ENCODE results near the gene SLC6A8. TPM values are rescaled to one million over a fixed set of nuclear protein-coding genes. Genes with fewer than 3 reads are reported as not detected.
A peak's percentile ranks its signal among the peaks of the same experiment; 100 is the strongest.

SLC6A8 gene
- total and polyA plus RNA-seq, 11 donors = 113 to 241 (median 179) TPM

DNA sequence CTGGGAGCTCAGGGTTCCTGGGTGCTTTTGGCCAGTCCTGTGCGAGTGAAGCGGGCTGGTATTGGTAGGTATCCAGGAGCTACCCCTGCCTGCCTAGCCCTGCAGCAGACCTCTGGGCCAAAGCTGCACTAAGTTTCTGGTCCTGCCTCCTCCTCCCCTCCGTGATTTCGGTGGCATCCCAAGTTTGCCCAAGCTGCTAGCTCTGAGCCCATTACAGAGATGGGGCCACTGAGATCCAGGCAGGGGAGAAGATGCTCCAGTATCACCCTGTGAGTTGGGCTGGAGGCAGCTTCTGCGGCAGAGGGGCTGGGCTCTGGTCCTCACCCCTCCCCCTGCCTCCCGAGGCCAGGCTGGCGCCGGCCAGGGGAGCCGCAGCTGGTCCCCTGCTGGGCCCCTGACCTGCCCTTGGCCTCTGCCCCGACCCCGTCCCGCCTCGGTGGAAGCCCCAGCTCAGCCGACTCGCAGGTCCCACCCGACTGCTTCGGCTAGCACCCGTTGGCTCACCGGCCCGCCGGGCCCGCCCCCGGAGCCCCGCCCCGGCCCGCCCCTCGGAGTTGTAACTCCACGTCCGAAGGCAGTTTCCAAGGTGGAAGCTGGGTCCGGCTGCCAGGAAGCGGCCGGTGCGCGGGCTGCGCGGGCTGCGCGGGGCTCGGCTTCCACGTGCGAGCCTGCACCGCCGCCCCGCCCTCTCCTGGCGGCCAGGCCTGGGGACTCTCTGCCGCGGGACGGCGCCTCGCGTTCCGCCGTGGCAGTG lies 40.9 kb upstream of the SLC6A8 start, which contains the start of gene DUSP9:
TSS of gene DUSP9 (plus strand) at position 584 of the 754 bp plus-strand sequence. CDS start 751 bp downstream, outside the sequence.
- ATAC-seq = peak in 1 of 4 donors; percentile 40
- H3K27me3 ChIP-seq = peaks cover 3 to 73% (median 32%) of the 10 kb centered on the region in 9 donors
- no peaks in the 10 kb centered on the region for H3K36me3 ChIP-seq
- no peaks in the 10 kb centered on the region for H3K9me3 ChIP-seq
- no peak within 1 kb of the TSS for H3K27ac ChIP-seq
- intact Hi-C loops (cut with DNase I) = loop anchor here in 5 of 10 donors (5.0 kb wide), 3 partner anchors 34 to 94 kb away; no protein-coding TSS in a partner anchor
- H3K4me3 ChIP-seq = peak within 1 kb of the TSS in 6 of 12 donors; percentile 7 to 30 (median 21)
- 4 to 48% (median 24%) methylated on average over 29 to 53 of the region's 53 CpGs for WGBS, 4 donors
- peaks cover 0 to 37% (median 0%) of the 10 kb centered on the region in 12 donors for H3K4me1 ChIP-seq
- no peak for TF ChIP-seq POLR2A (IDR thresholded peaks at IDR 0.05)
- TF ChIP-seq, protein P1, sequence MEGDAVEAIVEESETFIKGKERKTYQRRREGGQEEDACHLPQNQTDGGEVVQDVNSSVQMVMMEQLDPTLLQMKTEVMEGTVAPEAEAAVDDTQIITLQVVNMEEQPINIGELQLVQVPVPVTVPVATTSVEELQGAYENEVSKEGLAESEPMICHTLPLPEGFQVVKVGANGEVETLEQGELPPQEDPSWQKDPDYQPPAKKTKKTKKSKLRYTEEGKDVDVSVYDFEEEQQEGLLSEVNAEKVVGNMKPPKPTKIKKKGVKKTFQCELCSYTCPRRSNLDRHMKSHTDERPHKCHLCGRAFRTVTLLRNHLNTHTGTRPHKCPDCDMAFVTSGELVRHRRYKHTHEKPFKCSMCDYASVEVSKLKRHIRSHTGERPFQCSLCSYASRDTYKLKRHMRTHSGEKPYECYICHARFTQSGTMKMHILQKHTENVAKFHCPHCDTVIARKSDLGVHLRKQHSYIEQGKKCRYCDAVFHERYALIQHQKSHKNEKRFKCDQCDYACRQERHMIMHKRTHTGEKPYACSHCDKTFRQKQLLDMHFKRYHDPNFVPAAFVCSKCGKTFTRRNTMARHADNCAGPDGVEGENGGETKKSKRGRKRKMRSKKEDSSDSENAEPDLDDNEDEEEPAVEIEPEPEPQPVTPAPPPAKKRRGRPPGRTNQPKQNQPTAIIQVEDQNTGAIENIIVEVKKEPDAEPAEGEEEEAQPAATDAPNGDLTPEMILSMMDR (IDR thresholded peaks at IDR 0.05) = no peak
- DNase-seq = peak in 2 of 5 donors; percentile 21 to 47

DNA sequence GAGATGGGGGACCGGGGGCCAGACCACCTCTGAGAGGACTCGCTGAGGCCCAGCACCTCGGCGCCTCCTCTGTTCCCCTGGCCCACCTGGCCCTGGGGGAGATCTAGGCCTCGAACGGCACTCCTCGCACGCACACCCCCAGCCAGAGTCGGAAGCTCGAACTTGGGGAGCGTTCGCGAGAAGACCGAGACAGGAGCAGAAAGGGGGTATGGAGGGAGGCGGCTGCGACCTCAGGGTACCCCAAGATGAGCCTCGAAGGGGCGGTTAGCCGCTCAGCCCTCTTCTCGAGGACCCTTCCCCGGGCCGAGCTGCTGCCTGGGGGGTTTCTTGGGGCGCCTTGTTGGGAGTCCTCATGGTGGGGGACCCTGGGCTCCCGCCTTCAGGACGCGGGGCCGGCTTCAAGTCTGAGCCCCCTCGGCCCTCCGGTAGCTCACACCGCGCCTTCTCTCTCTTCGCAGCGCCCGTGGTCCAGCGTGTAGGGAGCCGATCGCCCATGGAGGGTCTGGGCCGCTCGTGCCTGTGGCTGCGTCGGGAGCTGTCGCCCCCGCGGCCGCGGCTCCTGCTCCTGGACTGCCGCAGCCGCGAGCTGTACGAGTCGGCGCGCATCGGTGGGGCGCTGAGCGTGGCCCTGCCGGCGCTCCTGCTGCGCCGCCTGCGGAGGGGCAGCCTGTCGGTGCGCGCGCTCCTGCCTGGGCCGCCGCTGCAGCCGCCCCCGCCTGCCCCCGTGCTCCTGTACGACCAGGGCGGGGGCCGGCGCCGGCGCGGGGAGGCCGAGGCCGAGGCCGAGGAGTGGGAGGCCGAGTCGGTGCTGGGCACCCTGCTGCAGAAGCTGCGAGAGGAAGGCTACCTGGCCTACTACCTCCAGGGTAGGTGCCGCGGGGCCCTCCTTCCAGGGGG lies 40.0 kb upstream of the SLC6A8 start:
- TF ChIP-seq, protein P1 (IDR thresholded peaks at IDR 0.05) = no peak
- TF ChIP-seq POLR2A (IDR thresholded peaks at IDR 0.05) = no peak
- Histone ChIP-seq H3K4me1 (peaks cover 0 to 28% (median 0%) of the 10 kb centered on the region in 12 donors), H3K27me3 (peaks cover 0 to 65% (median 26%) of the 10 kb centered on the region in 9 donors), H3K4me3 (peak overlapping the region in 1 of 12 donors; percentile 30), H3K36me3 (no peaks in the 10 kb centered on the region), H3K27ac (no peak overlapping the region), H3K9me3 (no peaks in the 10 kb centered on the region)
- intact Hi-C loops (cut with DNase I) = loop anchor here in 5 of 10 donors (5.0 kb wide), 3 partner anchors 35 to 95 kb away; no protein-coding TSS in a partner anchor
- 6 to 44% (median 19%) methylated on average over 20 to 85 of the region's 85 CpGs for WGBS, 4 donors
- ATAC-seq (no peak), DNase-seq (peak in 4 of 5 donors; percentile 2 to 42 (median 18))

DNA sequence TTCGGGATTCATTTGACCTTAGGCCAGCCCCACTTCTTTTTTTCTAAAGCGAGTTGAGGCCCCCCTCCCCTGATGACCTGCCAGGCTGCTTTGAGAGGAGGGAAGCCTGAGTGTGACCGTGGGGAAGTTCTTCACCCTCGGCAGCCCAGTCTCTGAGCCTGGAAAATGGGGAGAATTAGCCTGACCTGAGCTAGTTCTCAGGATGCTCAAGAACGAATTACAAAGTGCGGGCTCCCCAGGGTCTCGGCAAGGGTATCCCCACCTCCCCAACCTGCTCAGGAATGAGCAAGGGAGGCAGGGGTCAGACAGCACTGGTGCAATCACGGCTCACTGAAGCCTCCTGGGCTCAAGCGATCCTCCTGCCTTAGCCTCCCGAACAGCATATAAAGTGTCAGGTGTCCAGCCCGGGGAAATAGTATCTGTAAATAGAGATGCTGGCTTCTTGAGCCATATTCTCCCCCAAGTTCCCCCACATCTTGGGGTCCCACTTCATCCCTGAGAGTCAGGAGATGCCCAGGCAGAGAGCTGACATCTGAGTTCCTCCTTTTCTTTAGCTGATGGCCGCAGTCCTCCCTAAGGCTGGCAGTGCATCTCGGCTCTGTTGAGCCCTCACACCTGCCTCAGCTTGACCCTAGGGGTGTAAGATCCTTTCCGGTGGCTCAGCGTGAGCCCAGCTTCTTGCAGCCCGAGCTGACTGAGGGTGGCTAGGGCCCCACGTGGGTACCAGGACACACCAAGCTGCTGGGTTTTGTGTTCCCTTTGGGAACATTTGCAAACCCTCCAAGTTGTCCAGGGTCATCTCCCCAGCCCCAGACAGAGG lies 39.2 kb upstream of the SLC6A8 start:
- Histone ChIP-seq H3K36me3 (no peaks in the 10 kb centered on the region), H3K4me1 (peaks cover 0 to 23% (median 0%) of the 10 kb centered on the region in 12 donors), H3K4me3 (no peak overlapping the region), H3K27ac (no peak overlapping the region), H3K9me3 (peaks cover 0 to 6% (median 0%) of the 10 kb centered on the region in 12 donors), H3K27me3 (peaks cover 0 to 57% (median 23%) of the 10 kb centered on the region in 9 donors)
- no peak for ATAC-seq
- peak in 3 of 5 donors; percentile 3 to 23 (median 18) for DNase-seq
- intact Hi-C loops (cut with DNase I) = loop anchor here in 5 of 10 donors (5.0 kb wide), 3 partner anchors 36 to 96 kb away; no protein-coding TSS in a partner anchor
- no peak for TF ChIP-seq POLR2A (IDR thresholded peaks at IDR 0.05)
- TF ChIP-seq, protein P1 (IDR thresholded peaks at IDR 0.05) = no peak
- 68 to 81% (median 78%) methylated on average over 13 to 17 of the region's 17 CpGs for WGBS, 4 donors

Measured in heart left ventricle (tissue), 16 donors.